Measurements from ENCODE around the gene ATP2B3.

ATP2B3 gene

GRCh38 chrX:153587342-153587741, 69.9 kb downstream of the ATP2B3 start:
- TF ChIP-seq POLR2AphosphoS5 (IDR thresholded peaks at IDR 0.05; ENCODE audit: low read depth, low read length), result no peak
- no peak for TF ChIP-seq TAF1 (IDR thresholded peaks at IDR 0.05; ENCODE audit: borderline replicate concordance, insufficient read depth, low read length)
- no peak for TF ChIP-seq FOXP2 (optimal IDR thresholded peaks at IDR 0.05; ENCODE audit: borderline replicate concordance, extremely low read depth, extremely low read length, insufficient read depth)
- TF ChIP-seq REST (IDR thresholded peaks at IDR 0.05; ENCODE audit: insufficient read depth in 1 of 2, low read depth in 2 of 2, low read length in 2 of 2), result no peak
- no peak for TF ChIP-seq SIN3A (IDR thresholded peaks at IDR 0.05; ENCODE audit: borderline replicate concordance, insufficient read depth, low read length)

- TF ChIP-seq REST (IDR thresholded peaks at IDR 0.05; ENCODE audit: insufficient read depth in 1 of 2, low read depth in 2 of 2, low read length in 2 of 2) (no peak), FOXP2 (optimal IDR thresholded peaks at IDR 0.05; ENCODE audit: borderline replicate concordance, extremely low read depth, extremely low read length, insufficient read depth) (no peak), SIN3A (IDR thresholded peaks at IDR 0.05; ENCODE audit: borderline replicate concordance, insufficient read depth, low read length) (no peak), POLR2AphosphoS5 (IDR thresholded peaks at IDR 0.05; ENCODE audit: low read depth, low read length) (no peak), TAF1 (IDR thresholded peaks at IDR 0.05; ENCODE audit: borderline replicate concordance, insufficient read depth, low read length) (no peak)
These were observed 70.8 kb downstream of the ATP2B3 start for GRCh38 chrX:153588021-153588781.

- TF ChIP-seq FOXP2 (optimal IDR thresholded peaks at IDR 0.05; ENCODE audit: borderline replicate concordance, extremely low read depth, extremely low read length, insufficient read depth), result no peak
- no peak for TF ChIP-seq POLR2AphosphoS5 (IDR thresholded peaks at IDR 0.05; ENCODE audit: low read depth, low read length)
- no peak for TF ChIP-seq TAF1 (IDR thresholded peaks at IDR 0.05; ENCODE audit: borderline replicate concordance, insufficient read depth, low read length)
- TF ChIP-seq SIN3A (IDR thresholded peaks at IDR 0.05; ENCODE audit: borderline replicate concordance, insufficient read depth, low read length), result no peak
- no peak for TF ChIP-seq REST (IDR thresholded peaks at IDR 0.05; ENCODE audit: insufficient read depth in 1 of 2, low read depth in 2 of 2, low read length in 2 of 2)
These were observed 71.5 kb downstream of the ATP2B3 start for GRCh38 chrX:153588782-153589446.

GRCh38 chrX:153590961-153591956, 73.8 kb downstream of the ATP2B3 start:
- TF ChIP-seq SIN3A (IDR thresholded peaks at IDR 0.05; ENCODE audit: borderline replicate concordance, insufficient read depth, low read length), result no peak
- no peak for TF ChIP-seq TAF1 (IDR thresholded peaks at IDR 0.05; ENCODE audit: borderline replicate concordance, insufficient read depth, low read length)
- no peak for TF ChIP-seq POLR2AphosphoS5 (IDR thresholded peaks at IDR 0.05; ENCODE audit: low read depth, low read length)
- no peak for TF ChIP-seq FOXP2 (optimal IDR thresholded peaks at IDR 0.05; ENCODE audit: borderline replicate concordance, extremely low read depth, extremely low read length, insufficient read depth)
- no peak for TF ChIP-seq REST (IDR thresholded peaks at IDR 0.05; ENCODE audit: insufficient read depth in 1 of 2, low read depth in 2 of 2, low read length in 2 of 2)

Measured in PFSK-1 (cell line).